Lung (tissue), 12 donors: ENCODE data around the gene TAGAP. TPM values are rescaled to one million over a fixed set of nuclear protein-coding genes. Genes with fewer than 3 reads are reported as not detected.
A peak's percentile ranks its signal among the peaks of the same experiment; 100 is the strongest.
"Not testable (repeated sequence)": the region's sequence is repeated elsewhere in the genome, so short reads cannot be mapped to it uniquely, and the experiment has no call there.

ENCODE experiments used
- ATAC-seq: fragments of 200-7000 bp; cut with Tn5 transposase; one replicate; pipeline ENCODE4 v1.9.1; 2020; ENCODE audit warnings: moderate number of reproducible peaks; ENCODE audit not compliant: insufficient read depth, low FRiP score
- DNase-seq, 3 donors: peaks; one replicate each; pipeline ENCODE4 v3.0.0-alpha.2; 2013 to 2017
- H3K27ac ChIP-seq, 2 donors: one replicate each; pipeline ENCODE4 v1.5.1; 2013; ENCODE audit warnings: mild to moderate bottlenecking in 2 of 2, moderate library complexity in 2 of 2, control low read depth in 1 of 2, inconsistent platforms in 1 of 2, low read depth in 1 of 2, low read length in 1 of 2
- H3K27me3 ChIP-seq, 3 donors: one replicate each; pipeline ENCODE4 v1.5.1; 2013; ENCODE audit warnings: low read length in 2 of 3; ENCODE audit not compliant: control insufficient read depth in 3 of 3, insufficient read depth in 3 of 3
- H3K36me3 ChIP-seq, 4 donors: one replicate each; pipeline ENCODE4 v1.5.1; 2013; ENCODE audit warnings: low read length in 4 of 4, mild to moderate bottlenecking in 1 of 4, moderate library complexity in 1 of 4; ENCODE audit not compliant: control insufficient read depth in 4 of 4, insufficient read depth in 4 of 4
- H3K4me1 ChIP-seq, 5 donors: one replicate each; pipeline ENCODE4 v1.5.1; 2013; ENCODE audit warnings: low read length in 5 of 5, mild to moderate bottlenecking in 2 of 5, moderate library complexity in 1 of 5; ENCODE audit not compliant: control insufficient read depth in 5 of 5, insufficient read depth in 5 of 5
- H3K4me3 ChIP-seq: one replicate; pipeline ENCODE4 v1.5.1; 2013; ENCODE audit warnings: mild to moderate bottlenecking, control low read depth, moderate library complexity
- H3K9ac ChIP-seq, 2 donors: one replicate each; pipeline ENCODE4 v1.5.1; 2013; ENCODE audit warnings: low read length in 2 of 2, control low read depth in 1 of 2; ENCODE audit not compliant: insufficient read depth in 1 of 2
- H3K9me3 ChIP-seq, 4 donors: one replicate each; pipeline ENCODE4 v1.5.1; 2013; ENCODE audit warnings: low read length in 3 of 4, mild to moderate bottlenecking in 1 of 4, moderate library complexity in 1 of 4; ENCODE audit not compliant: control insufficient read depth in 4 of 4, insufficient read depth in 3 of 4
- CTCF ChIP-seq: IDR thresholded peaks from 2 replicates; pipeline ENCODE4 v1.5.1; 2012; ENCODE audit warnings: mild to moderate bottlenecking; ENCODE audit errors: control extremely low read depth, extremely low read depth
- WGBS, 2 donors: extraction: QIAGEN DNeasy Blood & Tissue Kit; methylation state at CpG; one replicate each; pipeline ENCODE4 v1.1.7; 2013; 5-methylcytosine and 5-hydroxymethylcytosine counted together
- polyA plus RNA-seq, 2 donors: library from polyadenylated mRNA; stranded (reverse); fragments of 200-250 nt; gene quantifications; one replicate each; pipeline ENCODE4 v1.2.1, GENCODE V29; 2013
- total RNA-seq, 2 donors: library from RNA; depleted of rRNA in 1 of 2; stranded (reverse); fragments of >200 nt in 1 of 2; gene quantifications; one replicate each; pipeline ENCODE4 v1.2.1, GENCODE V29; 2014 to 2021
- donor health status: control.
- donor health status: control.
- donor health status: Bipolar disorder and iron deficiency.
- donor health status: healthy.
- donor health status: DM: yes; HTN: yes; CAD: no.

Gene TAGAP
- total and polyA plus RNA-seq, 4 donors, result 1.7 to 11.2 (median 8.4) TPM

DNA sequence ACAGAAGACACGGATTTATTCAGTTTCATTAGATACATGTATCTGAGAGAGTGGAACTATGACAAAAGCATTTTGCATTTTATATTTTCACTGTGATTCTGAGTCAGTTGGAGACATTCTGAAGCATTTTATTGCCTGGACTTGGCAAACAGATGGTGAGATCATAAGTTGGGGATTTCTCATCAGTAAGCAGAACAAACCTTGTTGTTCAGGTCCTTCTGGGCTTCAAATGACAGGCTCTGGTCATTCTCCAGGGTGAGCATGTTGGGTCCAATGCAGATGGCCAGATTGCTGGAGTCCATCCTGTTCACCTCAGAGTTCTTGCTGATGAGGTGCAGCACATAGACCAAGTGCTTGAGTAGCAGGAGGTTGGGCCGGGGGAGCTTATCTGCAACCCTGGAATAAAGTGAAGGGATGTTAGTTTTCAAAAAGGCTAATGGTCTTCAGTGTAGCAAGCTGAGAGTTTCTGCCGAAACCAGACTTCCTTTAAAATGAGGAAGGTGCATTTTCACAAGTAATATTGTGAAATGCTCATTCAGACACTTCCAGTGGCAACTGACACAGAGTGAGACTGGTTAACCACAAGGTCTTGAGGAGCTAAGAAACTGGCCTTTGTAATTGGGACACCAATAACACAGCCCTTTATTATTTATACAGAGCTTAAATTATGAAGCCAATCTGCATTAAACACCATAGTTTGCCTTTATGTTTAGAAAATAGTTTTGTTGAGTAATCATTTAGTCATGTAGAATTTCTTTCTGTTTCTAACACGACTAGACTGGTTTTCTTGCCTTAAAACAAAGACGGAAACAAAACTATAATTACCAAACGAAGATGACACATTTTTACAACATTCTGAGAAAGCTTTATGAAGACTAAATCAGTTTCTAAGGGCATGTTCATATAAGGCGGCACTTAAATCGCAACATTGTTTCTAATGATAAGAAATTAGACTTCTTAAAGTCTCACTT, 5.6 kb downstream of the TAGAP start:
- no peak for TF ChIP-seq CTCF
- 39 to 65% methylated on average over 8 of the region's 8 CpGs for WGBS, 2 donors
- H3K4me3 ChIP-seq, result no peak overlapping the region
- ATAC-seq (peak; percentile 65), DNase-seq (peak in 1 of 3 donors; percentile 35)
- peak overlapping the region in 1 of 2 donors; percentile 73 for H3K27ac ChIP-seq
- H3K9ac ChIP-seq, result peak overlapping the region in 1 of 2 donors; percentile 7
- H3K36me3 ChIP-seq, result peaks cover 0 to 7% (median 0%) of the 10 kb centered on the region in 4 donors
- no peaks in the 10 kb centered on the region for H3K9me3 ChIP-seq
- H3K27me3 ChIP-seq, result no peaks in the 10 kb centered on the region
- peaks cover 0 to 3% (median 0%) of the 10 kb centered on the region in 5 donors for H3K4me1 ChIP-seq

- not testable (repeated sequence) for ATAC-seq, H3K4me1 ChIP-seq
- WGBS, 2 donors, result 66 to 71% methylated on average over 12 of the region's 12 CpGs
Measured at GRCh38 chr6:159038318-159038717, 6.5 kb downstream of the TAGAP start.

GRCh38 chr6:159037756-159038290, 7.0 kb downstream of the TAGAP start:
- WGBS, 2 donors, result 65 to 68% methylated on average over 5 of the region's 5 CpGs
- no peak for DNase-seq
- Histone ChIP-seq H3K4me1 (peaks cover 0 to 2% (median 0%) of the 10 kb centered on the region in 5 donors), H3K9me3 (no peaks in the 10 kb centered on the region), H3K9ac (no peak overlapping the region), H3K4me3 (no peak overlapping the region), H3K27ac (no peak overlapping the region), H3K27me3 (no peaks in the 10 kb centered on the region), H3K36me3 (peaks cover 0 to 7% (median 0%) of the 10 kb centered on the region in 4 donors)
- no peak for TF ChIP-seq CTCF
- no peak for ATAC-seq

More at GRCh38 chr6:159038318-159038717, 6.5 kb downstream of the TAGAP start:
- not testable (repeated sequence) for H3K9ac ChIP-seq, DNase-seq, H3K27me3 ChIP-seq, H3K27ac ChIP-seq, H3K9me3 ChIP-seq, H3K36me3 ChIP-seq, H3K4me3 ChIP-seq

- no peak for DNase-seq
- no peaks in the 10 kb centered on the region for H3K9me3 ChIP-seq
- no peaks in the 10 kb centered on the region for H3K4me1 ChIP-seq
Measured at GRCh38 chr6:159036673-159037072, 8.1 kb downstream of the TAGAP start.

More at GRCh38 chr6:159036673-159037072, 8.1 kb downstream of the TAGAP start:
- no peak overlapping the region for H3K27ac ChIP-seq
- no peak for TF ChIP-seq CTCF
- H3K4me3 ChIP-seq, result no peak overlapping the region
- WGBS, 2 donors, result 83 to 85% methylated on average over 14 of the region's 14 CpGs
- ATAC-seq, result no peak
- no peak overlapping the region for H3K9ac ChIP-seq
- H3K36me3 ChIP-seq, result peaks cover 0 to 7% (median 0%) of the 10 kb centered on the region in 4 donors
- H3K27me3 ChIP-seq, result no peaks in the 10 kb centered on the region
